Thyroid gland (tissue), 4 donors: ENCODE data around the gene DGCR2.

ENCODE experiments used
- CTCF ChIP-seq, 6 experiments: fragments of 200-600 bp in 3 of 6; fragments of 450-650 bp in 3 of 6; sonication (generic) in 3 of 6; IDR thresholded peaks; one replicate each; pipeline ENCODE4 v1.5.1; 2016 to 2019; ENCODE audit warnings: antibody characterized with exemption in 6 of 6, mild to moderate bottlenecking in 2 of 6, inconsistent platforms in 1 of 6, moderate library complexity in 1 of 6
- POLR2A ChIP-seq, 2 donors: fragments of 450-650 bp; IDR thresholded peaks; one replicate each; pipeline ENCODE4 v1.6.1; 2017; ENCODE audit warnings: antibody characterized with exemption in 2 of 2, mild to moderate bottlenecking in 2 of 2, moderate library complexity in 1 of 2

GRCh38 chr22:19123936-19124335 lies 1.7 kb upstream of the DGCR2 start:
- TF ChIP-seq CTCF (IDR thresholded peaks at IDR 0.05) (no peak), POLR2A (IDR thresholded peaks at IDR 0.05) (no peak)
